SK-N-SH treated with all-trans-retinoic acid at 6 μM for 48 hours (cell line): ENCODE data around the gene EIF1B.

Source experiments
- CREB5 ChIP-seq: fragments of 250-450 bp; sonication (Bioruptor Pico); IDR thresholded peaks from 2 replicates; pipeline ENCODE4 v1.5.1; 2020; ENCODE audit warnings: low read depth, mild to moderate bottlenecking, moderate library complexity
- CSRNP3 ChIP-seq: fragments of 250-450 bp; sonication (Bioruptor Pico); IDR thresholded peaks from 2 replicates; pipeline ENCODE4 v1.5.1; 2021; ENCODE audit warnings: mild to moderate bottlenecking, moderate library complexity
- PATZ1 ChIP-seq: fragments of 250-450 bp; sonication (Bioruptor Pico); IDR thresholded peaks from 2 replicates; pipeline ENCODE4 v1.8.0; 2020; ENCODE audit warnings: mild to moderate bottlenecking, moderate library complexity, borderline replicate concordance
- RARB ChIP-seq: fragments of 250-450 bp; sonication (Bioruptor Pico); IDR thresholded peaks from 2 replicates; pipeline ENCODE4 v1.8.0; 2021; ENCODE audit warnings: mild to moderate bottlenecking, moderate library complexity
- TSHZ2 ChIP-seq: fragments of 250-450 bp; sonication (Bioruptor Pico); IDR thresholded peaks from 2 replicates; pipeline ENCODE4 v1.5.0; 2020; ENCODE audit warnings: mild to moderate bottlenecking, moderate library complexity
- ZFP3 ChIP-seq: fragments of 250-450 bp; sonication (Bioruptor Pico); IDR thresholded peaks from 2 replicates; pipeline ENCODE4 v1.5.0; 2020; ENCODE audit warnings: mild to moderate bottlenecking, moderate library complexity
- ZNF8 ChIP-seq: fragments of 450-650 bp; formaldehyde crosslinking; IDR thresholded peaks from 2 replicates; pipeline ENCODE4 v1.5.0; 2020; ENCODE audit warnings: mild to moderate bottlenecking, moderate library complexity

DNA sequence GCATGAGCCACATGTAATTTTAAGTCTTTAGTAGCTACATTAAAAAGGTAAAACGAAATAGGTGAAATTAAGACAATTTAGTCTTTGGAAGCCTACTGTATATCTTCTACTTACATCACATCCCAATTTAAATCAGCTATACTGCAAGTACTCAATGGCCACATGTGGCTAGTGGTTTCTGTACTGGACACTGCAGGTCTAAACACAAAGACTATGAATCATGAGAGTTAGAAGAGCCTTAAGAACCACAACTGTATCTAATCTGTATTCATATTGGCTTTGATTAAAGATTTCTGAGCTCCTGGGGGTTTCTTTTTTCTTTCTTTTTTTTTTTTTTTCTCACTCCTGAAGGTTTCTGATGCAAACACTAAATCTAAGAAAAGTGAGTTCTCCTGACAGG, 2.3 kb upstream of the EIF1B start:
- no peak for TF ChIP-seq CSRNP3
- TF ChIP-seq CREB5 (CRISPR knock-in tag), result no peak
- TF ChIP-seq ZFP3 (CRISPR knock-in tag), result no peak
- TF ChIP-seq ZNF8 (CRISPR knock-in tag), result no peak
- TF ChIP-seq PATZ1 (CRISPR knock-in tag), result no peak
- no peak for TF ChIP-seq TSHZ2 (CRISPR knock-in tag)
- no peak for TF ChIP-seq RARB
